ENCODE data around the gene SURF1.

DNA sequence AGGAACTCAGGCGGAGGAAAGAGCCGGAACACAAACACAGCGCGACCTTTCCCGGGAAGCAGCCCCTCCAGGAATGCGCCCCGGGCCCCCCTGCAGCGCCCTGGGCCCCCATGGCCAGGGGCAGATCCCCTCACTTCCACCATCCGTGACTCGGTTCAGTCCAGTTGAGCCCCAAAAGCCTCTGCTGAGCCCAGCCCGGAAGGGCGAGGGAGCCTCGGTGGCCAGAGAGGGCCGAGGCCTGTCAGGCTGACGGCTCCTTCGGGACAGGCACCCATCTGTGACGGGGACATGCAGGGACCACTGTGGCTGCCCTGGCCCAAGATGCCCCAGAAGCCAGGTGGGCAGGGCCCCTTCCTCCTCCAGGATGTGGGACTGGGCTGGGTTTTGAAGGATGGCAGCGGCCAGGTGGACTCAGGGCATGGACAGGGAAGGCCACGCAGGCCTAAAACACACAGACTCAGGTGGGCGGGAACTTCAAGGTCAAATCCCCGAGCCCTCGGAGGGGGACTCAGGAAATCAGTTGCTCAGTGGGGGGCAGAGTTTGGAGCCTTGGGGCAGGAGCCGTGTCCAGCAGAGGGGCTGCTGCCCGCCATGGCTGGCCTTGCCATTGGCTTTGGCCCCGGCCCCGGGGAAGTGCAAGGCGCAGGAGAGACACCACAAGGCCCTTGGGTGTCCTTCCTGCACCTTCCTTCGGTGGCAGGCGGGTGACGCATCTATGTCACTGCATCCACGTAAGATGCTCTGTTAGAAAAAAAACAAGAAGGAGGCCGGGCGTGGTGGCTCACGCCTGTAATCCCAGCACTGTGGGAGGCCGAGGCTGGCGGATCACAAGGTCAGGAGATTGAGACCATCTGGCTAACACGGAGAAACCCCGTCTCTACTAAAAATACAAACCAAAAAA lies 51.6 kb downstream of the SURF1 start:
- TF ChIP-seq, protein P1, sequence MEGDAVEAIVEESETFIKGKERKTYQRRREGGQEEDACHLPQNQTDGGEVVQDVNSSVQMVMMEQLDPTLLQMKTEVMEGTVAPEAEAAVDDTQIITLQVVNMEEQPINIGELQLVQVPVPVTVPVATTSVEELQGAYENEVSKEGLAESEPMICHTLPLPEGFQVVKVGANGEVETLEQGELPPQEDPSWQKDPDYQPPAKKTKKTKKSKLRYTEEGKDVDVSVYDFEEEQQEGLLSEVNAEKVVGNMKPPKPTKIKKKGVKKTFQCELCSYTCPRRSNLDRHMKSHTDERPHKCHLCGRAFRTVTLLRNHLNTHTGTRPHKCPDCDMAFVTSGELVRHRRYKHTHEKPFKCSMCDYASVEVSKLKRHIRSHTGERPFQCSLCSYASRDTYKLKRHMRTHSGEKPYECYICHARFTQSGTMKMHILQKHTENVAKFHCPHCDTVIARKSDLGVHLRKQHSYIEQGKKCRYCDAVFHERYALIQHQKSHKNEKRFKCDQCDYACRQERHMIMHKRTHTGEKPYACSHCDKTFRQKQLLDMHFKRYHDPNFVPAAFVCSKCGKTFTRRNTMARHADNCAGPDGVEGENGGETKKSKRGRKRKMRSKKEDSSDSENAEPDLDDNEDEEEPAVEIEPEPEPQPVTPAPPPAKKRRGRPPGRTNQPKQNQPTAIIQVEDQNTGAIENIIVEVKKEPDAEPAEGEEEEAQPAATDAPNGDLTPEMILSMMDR (IDR thresholded peaks at IDR 0.05; ENCODE audit: borderline replicate concordance, extremely low read depth, low read length, poor library complexity, severe bottlenecking) = no peak
- TF ChIP-seq EZH2 (IDR thresholded peaks at IDR 0.05; ENCODE audit: borderline replicate concordance, low read depth, low read length, severe bottlenecking) = no peak

All from DND-41 (cell line).